ENCODE data around the gene FETUB. TPM values are rescaled to one million over a fixed set of nuclear protein-coding genes. Genes with fewer than 3 reads are reported as not detected.

Gene FETUB
- total RNA-seq, 2 experiments from 2014 or later: not detected

GRCh38 chr3:186678604-186679003 is 38.4 kb downstream of the FETUB start:
- no peaks in the 10 kb centered on the region for H3K9me3 Mint-ChIP-seq
- intact Hi-C loops (cut with DNase I, micrococcal nuclease): no loop called here
- ChIA-PET POLR2A (no interaction called here), CTCF (no interaction called here)
- Histone ChIP-seq H3K4me1 (ENCODE audit: insufficient read depth, low read length) (no peaks in the 10 kb centered on the region), H3K27me3 (ENCODE audit: control insufficient read depth in 1 of 2, insufficient read depth in 2 of 2, low read length in 2 of 2) (peaks cover 6 to 9% of the 10 kb centered on the region in 2 experiments), H3K36me3 (ENCODE audit: insufficient read depth, low read length) (no peaks in the 10 kb centered on the region), H3K27ac (ENCODE audit: low read depth in 1 of 2, low read length in 2 of 2) (no peak overlapping the region), H3K4me3 (ENCODE audit: low read length) (no peak overlapping the region), H3K9me3 (ENCODE audit: control insufficient read depth in 1 of 2, insufficient read depth in 1 of 2, low read length in 2 of 2) (peaks cover 0 to 3% of the 10 kb centered on the region in 2 experiments)
- peaks cover 79% of the 10 kb centered on the region for H3K27me3 Mint-ChIP-seq
- no peak overlapping the region for H3K27ac Mint-ChIP-seq
- no peak for ATAC-seq (ENCODE audit: poor library complexity)
- DNase-seq: no peak
- no peak for TF ChIP-seq CTCF (IDR thresholded peaks at IDR 0.05)
- H3K4me1 Mint-ChIP-seq (ENCODE audit: low read depth): no peaks in the 10 kb centered on the region
- H3K4me3 Mint-ChIP-seq: no peak overlapping the region
- no peaks in the 10 kb centered on the region for H3K36me3 Mint-ChIP-seq (ENCODE audit: low read depth)

GRCh38 chr3:186679151-186679550 is 39.0 kb downstream of the FETUB start:
- Histone ChIP-seq H3K27me3 (ENCODE audit: control insufficient read depth in 1 of 2, insufficient read depth in 2 of 2, low read length in 2 of 2) (peaks cover 6 to 13% of the 10 kb centered on the region in 2 experiments), H3K9me3 (ENCODE audit: control insufficient read depth in 1 of 2, insufficient read depth in 1 of 2, low read length in 2 of 2) (peaks cover 0 to 8% of the 10 kb centered on the region in 2 experiments), H3K4me3 (ENCODE audit: low read length) (no peak overlapping the region), H3K4me1 (ENCODE audit: insufficient read depth, low read length) (no peaks in the 10 kb centered on the region), H3K36me3 (ENCODE audit: insufficient read depth, low read length) (no peaks in the 10 kb centered on the region), H3K27ac (ENCODE audit: low read depth in 1 of 2, low read length in 2 of 2) (no peak overlapping the region)
- DNase-seq (no peak), ATAC-seq (ENCODE audit: poor library complexity) (no peak)
- Mint-ChIP-seq H3K27ac (no peak overlapping the region), H3K27me3 (peaks cover 74% of the 10 kb centered on the region), H3K9me3 (no peaks in the 10 kb centered on the region), H3K36me3 (ENCODE audit: low read depth) (no peaks in the 10 kb centered on the region), H3K4me3 (no peak overlapping the region), H3K4me1 (ENCODE audit: low read depth) (no peaks in the 10 kb centered on the region)
- ChIA-PET CTCF (no interaction called here), POLR2A (no interaction called here)
- intact Hi-C loops (cut with DNase I, micrococcal nuclease): no loop called here
- no peak for TF ChIP-seq CTCF (IDR thresholded peaks at IDR 0.05)

- ChIA-PET POLR2A (no interaction called here), CTCF (no interaction called here)
- Histone ChIP-seq H3K4me1 (ENCODE audit: insufficient read depth, low read length) (no peaks in the 10 kb centered on the region), H3K36me3 (ENCODE audit: insufficient read depth, low read length) (no peaks in the 10 kb centered on the region), H3K9me3 (ENCODE audit: control insufficient read depth in 1 of 2, insufficient read depth in 1 of 2, low read length in 2 of 2) (peaks cover 0 to 9% of the 10 kb centered on the region in 2 experiments), H3K27me3 (ENCODE audit: control insufficient read depth in 1 of 2, insufficient read depth in 2 of 2, low read length in 2 of 2) (peaks cover 9 to 13% of the 10 kb centered on the region in 2 experiments), H3K4me3 (ENCODE audit: low read length) (no peak overlapping the region), H3K27ac (ENCODE audit: low read depth in 1 of 2, low read length in 2 of 2) (no peak overlapping the region)
- DNase-seq: no peak
- Mint-ChIP-seq H3K4me1 (ENCODE audit: low read depth) (no peaks in the 10 kb centered on the region), H3K36me3 (ENCODE audit: low read depth) (no peaks in the 10 kb centered on the region), H3K4me3 (no peak overlapping the region), H3K9me3 (no peaks in the 10 kb centered on the region), H3K27me3 (peaks cover 63% of the 10 kb centered on the region), H3K27ac (no peak overlapping the region)
- intact Hi-C loops (cut with DNase I, micrococcal nuclease): no loop called here
- ATAC-seq (ENCODE audit: poor library complexity): no peak
- no peak for TF ChIP-seq CTCF (IDR thresholded peaks at IDR 0.05)
Measured at GRCh38 chr3:186680869-186681268, 40.7 kb downstream of the FETUB start.

All from CD4-positive, alpha-beta T cell (primary cell).